DMS153 (cell line): Measurements from ENCODE around the gene DCAF8L2.
"Not testable (repeated sequence)": the region's sequence is repeated elsewhere in the genome, so short reads cannot be mapped to it uniquely, and the experiment has no call there.

Experiments
- DNase-seq: peaks from one replicate; lab custom pipeline; 2025; lab: John Stamatoyannopoulos, UW

DCAF8L2 gene

DNA sequence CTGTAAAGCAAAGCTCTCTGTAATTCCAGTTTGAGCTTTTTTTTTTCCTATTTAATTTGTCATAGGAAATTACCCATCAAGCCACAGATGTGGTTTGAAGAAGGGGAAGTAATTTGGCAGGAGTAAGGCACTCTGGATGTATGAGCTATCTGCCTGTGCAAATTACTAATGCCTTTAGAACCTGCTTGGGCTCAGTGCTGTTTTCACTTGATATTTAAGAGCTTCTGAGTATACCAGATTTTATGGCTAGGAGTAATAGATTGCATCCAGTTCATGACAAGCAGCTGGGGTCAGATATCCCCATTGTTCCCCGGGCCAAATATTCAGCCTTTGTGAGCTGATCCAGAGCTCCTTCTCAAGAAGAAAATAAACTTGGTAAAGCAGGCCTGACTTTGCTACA lies 89.1 kb downstream of the DCAF8L2 start:
- DNase-seq, result no peak

DNA sequence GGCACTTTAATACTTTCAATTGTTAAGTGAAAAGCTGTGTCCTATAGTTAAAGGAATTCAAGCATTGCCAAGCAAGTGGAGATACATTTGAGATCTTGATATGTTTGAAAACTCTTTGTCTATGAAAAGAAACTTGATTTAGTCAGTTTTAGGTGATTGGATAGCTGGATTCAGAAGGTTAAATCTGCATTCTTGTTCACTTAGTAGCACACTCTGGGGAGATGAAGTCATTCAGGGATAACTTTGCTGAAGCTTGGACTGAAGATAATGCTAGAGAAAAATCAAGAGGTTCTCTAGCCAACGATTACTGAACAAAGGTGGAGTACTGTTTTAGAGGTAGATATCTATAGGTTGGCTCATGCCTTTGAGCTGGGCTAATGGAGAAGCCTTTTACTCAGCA lies 90.6 kb downstream of the DCAF8L2 start:
- DNase-seq, result no peak

DNA sequence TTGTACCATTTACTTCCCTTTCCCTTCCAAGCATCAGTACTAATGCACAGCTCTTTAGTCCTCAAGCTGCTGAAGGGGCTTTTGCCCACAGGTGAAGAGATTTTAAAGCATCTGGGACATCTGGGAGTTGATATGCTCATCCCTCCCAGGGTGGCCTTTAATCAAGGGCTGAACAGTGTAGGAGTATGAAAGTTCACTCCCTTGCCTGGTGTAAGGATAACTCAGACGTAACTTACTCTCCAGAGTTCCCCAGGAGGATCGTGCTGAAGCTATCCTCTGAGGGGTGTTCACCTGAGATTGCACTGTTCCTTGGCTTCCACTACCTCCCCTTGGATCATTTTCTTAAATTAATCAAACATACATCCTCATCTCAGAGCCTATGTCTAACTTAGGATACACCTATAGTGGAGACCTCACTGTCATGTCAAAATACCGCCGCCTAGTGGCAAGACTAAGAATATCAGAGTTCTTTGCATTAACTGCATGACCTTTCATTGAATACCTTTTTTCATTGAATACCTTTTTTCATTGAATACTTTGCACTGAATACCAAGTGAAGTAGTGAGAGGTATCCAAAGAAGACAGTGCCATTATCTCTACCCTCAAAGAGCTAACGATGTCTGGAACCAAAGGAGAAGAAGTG lies 93.5 kb downstream of the DCAF8L2 start:
- not testable (repeated sequence) for DNase-seq

DNA sequence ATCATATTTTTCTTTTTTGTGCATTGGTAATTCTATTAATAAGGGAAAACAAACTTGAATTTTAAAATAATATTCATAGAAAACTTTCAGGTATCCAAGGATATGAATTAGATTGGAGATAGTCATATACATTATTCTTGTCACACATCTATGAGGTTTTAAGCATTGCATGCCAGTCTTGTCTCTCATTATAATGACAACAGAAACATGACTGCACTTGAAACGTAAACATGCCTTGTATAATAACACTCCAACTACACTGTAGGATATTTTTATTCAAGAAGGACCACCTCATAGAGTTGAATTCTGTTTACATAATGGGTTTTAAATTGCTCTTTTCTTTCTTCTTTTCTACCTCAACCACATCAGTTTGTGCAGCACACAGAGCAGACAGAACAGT lies 104.5 kb downstream of the DCAF8L2 start:
- no peak for DNase-seq

DNA sequence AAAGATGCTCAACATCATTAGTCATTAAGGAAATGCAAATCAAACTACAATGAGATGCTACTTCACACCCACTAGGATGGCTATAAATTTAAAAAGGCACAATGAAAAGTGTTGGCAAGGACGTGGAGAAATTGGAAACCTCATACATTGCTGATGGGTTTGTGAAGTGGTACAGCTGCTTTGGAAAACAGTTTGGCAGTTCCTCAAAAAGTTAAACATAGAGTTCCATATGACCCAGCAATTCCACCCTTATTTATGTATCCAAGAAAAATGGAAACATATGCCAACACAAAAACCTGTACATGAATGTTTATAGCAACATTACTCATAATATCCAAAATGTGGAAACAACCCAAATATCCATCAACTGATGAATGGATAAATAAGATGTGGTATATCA lies 116.4 kb downstream of the DCAF8L2 start:
- no peak for DNase-seq

DNA sequence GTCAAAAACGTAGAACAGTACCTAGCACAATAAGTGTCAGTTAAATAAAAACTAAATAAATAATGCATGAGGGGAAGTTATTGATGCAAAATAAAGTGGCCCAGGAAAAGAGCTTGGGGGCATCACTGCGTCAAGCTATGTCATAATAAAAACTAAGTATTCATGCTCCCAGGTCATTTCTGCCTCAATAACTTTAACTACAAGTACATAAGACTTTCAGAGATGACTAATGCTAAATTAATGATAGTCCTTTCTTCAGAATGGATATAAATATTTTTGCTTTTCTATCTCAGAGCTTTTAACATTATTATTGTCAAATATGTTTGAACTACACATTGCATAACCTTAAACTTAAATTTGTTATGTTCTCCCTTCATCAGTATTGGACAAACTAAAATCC lies 125.5 kb downstream of the DCAF8L2 start:
- DNase-seq, result no peak

DNA sequence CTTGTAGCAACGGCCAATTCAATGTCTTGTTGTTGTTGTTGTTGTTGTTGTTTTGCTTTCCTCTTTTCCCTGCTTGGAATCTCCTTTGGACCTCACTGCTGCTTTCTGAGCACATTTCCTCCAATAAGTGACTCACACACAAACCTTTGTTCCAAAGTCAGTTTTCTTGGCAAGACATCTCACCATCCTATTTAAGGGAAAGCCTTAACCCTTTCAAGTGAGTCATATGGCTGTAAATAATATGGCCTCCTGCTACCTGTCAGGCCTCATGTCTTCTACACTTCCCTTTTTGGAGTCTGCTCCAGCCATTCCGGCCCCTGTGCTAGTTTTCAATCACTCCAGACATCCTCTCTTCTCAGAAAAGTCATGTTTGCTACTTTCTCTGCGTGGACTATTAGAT lies 138.1 kb downstream of the DCAF8L2 start:
- no peak for DNase-seq

DNA sequence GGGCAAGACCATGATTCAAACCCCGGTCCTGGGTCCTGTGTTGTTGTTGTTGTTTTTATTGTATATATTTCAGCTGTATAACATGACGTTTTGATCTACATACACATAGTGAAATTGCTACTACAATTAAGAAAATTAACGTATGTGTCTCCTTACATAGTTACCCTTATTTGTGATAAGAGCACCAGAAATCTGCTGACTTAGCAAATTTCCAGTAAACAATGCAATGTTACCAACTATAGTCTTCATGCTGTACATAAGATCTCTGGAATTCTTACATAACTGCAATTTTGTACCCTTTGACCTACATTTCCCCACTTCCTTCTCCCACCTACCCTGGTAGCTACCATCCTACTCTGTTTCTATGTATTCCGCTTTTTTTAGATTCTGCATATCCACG lies 141.8 kb downstream of the DCAF8L2 start:
- no peak for DNase-seq

DNA sequence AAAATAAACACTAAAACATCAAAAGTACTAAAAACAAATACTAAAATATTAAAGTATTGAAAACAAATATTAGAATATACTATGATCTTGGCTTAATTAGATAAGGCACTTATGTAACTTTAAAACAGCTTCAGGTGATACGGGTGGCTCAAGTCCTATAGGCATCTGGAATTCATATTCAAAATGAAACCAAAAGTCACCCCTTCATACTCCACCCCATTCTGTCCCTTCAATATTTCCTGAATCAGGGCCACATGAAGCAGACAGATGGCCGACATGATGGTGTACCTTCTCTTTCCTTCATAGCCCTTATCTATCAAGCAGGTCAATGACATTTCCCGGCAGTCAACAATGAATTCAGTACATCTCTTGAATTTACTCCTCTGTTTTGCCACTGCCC lies 145.8 kb downstream of the DCAF8L2 start:
- DNase-seq, result no peak

DNA sequence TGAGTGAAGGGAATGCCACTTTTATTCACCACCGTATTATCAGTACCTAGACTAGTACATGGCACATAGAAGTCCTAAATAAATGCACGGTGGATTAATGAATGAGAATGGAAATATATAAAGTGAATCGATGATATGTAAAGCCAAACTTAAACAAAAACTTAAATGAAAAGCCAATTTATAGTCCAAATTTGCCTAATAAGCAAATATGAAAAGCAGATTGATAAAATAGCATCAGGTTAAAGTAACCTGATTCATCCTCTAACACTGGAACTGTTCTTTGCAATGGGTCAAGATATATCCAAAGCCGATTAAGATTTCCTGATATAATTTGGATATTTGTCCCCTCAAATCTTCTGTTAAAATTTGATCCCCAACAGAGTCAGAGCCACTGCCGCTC lies 150.8 kb downstream of the DCAF8L2 start:
- DNase-seq, result no peak

DNA sequence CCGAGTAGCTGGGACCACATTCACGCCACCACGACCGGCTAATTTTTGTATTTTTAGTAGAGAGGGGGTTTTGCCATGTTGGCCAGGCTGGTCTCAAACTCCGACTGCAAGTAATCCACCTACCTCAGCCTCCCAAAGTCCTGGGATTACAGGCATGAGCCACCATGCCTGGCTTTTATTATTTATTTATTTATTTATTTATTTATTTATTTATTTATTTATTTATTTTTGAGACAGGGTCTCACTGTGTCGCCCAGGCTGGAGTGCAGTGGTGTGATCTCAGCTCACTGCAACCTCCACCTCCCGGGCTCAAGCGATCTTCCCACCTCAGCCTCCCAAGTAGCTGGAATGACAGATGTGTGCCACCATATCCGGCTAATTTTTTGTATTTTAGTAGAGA lies 153.4 kb downstream of the DCAF8L2 start:
- DNase-seq, result not testable (repeated sequence)

DNA sequence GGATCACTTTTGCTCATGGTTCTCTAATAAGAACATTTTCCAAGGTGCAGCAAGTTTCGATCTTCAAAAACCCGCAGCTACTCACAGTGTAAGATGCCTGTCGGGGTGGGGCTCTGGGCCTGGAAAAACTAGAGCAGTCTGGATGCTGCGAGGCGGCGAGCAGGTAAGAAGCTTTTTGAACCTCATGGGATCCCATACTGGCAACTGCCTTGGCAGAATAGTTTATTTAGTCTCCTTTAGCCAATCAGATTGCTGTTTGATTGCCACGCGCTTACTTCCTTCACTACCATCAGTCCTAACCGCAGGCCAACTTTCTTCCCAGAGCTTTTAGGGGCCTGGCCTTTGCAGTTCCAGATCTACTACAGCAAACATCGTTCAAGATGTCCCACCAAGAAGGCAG lies 156.4 kb downstream of the DCAF8L2 start:
- DNase-seq, result no peak

DNA sequence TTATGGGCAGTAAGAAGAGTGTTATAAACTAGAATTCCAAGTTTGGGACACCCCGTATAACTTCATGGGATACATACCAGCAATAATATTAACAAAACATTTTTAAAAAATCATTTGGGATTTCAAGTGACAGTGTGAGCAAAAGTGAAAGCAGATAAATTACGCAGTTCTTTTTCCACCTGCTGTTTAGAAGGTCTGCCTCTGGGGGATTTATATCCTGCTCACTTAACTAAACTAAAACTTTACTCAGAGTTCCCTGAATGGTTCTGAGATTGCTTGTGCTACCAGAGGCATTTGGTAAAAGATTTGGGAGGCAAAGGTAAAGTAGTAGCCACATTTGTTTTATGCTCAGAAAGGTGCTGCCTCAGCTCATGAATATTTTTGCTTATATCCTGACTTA lies 160.2 kb downstream of the DCAF8L2 start:
- DNase-seq, result not testable (repeated sequence)

DNA sequence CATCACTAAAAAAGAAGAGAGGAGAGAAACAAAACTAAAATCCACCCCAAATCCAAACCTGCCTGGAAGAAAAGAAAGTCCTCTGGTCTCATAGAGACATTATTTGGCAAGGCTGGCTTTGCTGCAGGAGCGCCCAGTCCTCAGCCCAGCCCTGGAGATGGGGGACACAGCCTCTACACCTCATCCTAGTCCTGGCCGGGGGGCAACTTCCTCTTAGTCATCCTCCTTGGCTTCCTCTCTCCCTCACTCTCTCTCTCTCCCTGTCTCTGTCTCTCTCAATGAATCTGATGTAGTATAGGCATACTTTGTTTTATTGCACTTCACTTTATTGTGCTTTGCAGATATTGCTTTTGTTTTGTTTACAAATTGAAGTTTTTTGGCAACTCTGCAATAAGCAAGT lies 161.8 kb downstream of the DCAF8L2 start:
- no peak for DNase-seq

DNA sequence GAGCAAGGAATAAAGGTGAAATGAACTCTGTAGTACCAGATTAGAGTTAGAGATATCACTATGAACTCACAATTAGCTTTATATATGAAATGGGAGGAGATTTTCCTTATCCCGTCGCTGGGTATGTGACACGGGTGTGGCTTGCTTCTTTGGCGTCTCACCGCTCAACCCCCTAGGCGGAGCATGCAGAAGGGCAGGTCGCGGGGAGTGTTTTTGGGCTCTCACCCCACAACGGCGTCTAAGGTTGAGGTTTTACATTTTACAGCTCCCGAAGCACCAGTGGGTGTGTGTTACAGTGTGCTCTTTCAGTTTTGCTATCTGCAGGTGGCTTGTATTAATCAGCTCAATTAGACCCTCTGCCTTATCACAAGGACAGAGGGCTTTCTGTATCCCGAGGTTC lies 175.6 kb downstream of the DCAF8L2 start:
- no peak for DNase-seq

DNA sequence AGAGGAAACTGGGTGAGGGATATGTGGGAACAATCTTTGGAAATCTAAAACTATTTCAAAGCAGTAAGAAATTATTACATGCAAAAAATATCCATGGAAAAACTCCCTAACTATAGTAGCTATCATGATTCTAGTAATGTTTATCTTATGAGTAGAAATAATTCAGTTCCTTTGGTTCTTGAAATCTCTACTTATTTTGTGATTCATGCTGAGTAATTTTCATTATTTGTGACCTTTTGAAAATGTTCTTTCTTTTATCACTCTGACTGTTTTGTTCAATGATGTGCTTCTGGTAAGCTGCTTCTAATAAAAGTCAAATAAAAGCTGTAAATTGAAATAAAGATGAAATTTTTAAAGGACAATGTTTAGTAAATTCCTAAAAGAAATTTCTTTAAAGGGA lies 177.2 kb downstream of the DCAF8L2 start:
- DNase-seq, result no peak

DNA sequence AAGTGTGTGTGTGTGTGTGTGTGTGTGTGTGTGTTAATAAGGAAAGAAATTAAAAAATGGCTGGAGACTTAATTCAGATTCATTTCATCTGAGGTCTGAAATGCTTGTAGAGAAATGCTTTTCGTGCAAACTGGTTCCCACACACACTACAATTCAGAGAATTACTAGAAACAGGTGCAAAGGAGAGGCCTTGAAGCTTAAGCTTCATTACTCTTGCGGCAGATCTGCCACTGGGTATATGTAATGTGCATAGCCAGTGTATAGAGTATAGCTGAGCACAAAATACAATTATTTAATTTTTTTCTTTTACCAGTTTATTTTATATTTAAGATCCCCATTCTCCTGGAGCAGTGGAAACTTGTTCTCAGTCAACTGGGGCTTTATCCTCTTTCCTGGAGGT lies 185.8 kb downstream of the DCAF8L2 start:
- no peak for DNase-seq

DNA sequence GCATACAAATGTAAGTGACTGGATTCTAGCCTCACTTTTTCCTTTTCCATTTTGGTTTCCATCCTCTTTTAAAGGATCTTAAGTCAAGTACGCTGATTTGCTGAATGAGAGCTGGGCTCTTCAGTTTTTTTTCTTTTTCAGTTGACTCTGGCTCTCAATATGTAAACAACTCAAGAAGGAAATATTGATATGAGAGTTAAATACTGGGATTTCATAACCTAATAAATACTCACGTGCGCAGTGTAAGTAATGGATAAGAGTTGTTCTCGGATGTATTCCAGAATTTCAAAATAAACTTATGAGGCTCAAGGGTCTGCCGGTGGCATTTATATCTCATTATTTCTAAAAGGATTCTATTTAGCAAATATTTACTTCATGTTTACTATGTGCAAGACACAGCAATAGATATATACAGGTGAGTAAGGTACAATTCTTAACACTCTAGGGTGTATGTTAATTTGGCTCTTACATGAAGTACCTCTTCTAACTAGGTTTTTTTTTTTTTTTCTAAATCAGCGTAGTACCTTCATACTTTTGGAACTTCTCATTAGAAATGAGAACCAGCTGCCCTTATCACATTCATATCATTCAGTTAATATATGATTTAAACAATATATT lies 206.6 kb downstream of the DCAF8L2 start:
- DNase-seq, result no peak

DNA sequence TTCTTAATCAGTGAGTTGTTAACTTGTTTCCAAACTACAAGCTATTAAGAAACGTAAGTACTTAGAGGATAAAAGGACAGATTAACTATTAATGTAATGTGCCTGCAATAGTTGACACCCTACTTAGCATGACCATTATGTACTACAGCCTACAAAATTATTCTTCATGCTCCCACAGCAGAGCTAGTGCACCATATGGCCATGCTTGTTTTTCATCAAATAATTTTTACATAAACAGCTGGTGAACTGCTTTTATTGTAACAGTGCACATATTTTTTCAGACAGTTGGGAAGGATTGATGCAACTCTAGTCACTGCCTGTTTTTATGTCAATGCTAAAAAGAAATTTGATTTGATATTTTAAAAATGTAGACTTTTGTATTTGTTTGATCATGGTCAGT lies 207.4 kb downstream of the DCAF8L2 start:
- no peak for DNase-seq
